MM.1S (cell line): ENCODE results near the gene DOK4.

ENCODE experiments used
- DNase-seq: peaks from one replicate; pipeline ENCODE4 v3.0.0-alpha.2; 2015
- H2AFZ ChIP-seq: fragments of 300-600 bp; sonication (generic); 2 replicates; pipeline ENCODE4 v1.6.0; 2016; ENCODE audit warnings: antibody characterized with exemption, low read length
- H3F3A ChIP-seq: fragments of 300-600 bp; sonication (generic); 2 replicates; pipeline ENCODE4 v1.6.1; 2016; ENCODE audit warnings: mild to moderate bottlenecking, antibody characterized with exemption, low read length, moderate library complexity, mixed read lengths; ENCODE audit not compliant: insufficient read depth
- H3K27ac ChIP-seq: fragments of 300-600 bp; sonication (generic); 2 replicates; pipeline ENCODE4 v1.5.1; 2016; ENCODE audit warnings: mild to moderate bottlenecking, low read length
- H3K27me3 ChIP-seq: fragments of 300-600 bp; sonication (generic); replicated peaks from 2 replicates; pipeline ENCODE4 v1.6.0; 2016; ENCODE audit warnings: low read length; ENCODE audit not compliant: insufficient read depth
- H3K36me3 ChIP-seq: fragments of 300-600 bp; sonication (generic); replicated peaks from 2 replicates; pipeline ENCODE4 v1.6.1; 2016; ENCODE audit warnings: mild to moderate bottlenecking, low read length, mixed read lengths; ENCODE audit not compliant: insufficient read depth
- H3K4me1 ChIP-seq: fragments of 300-600 bp; sonication (generic); 2 replicates; pipeline ENCODE4 v1.6.1; 2016; ENCODE audit warnings: low read length, mixed read lengths
- H3K4me2 ChIP-seq: fragments of 300-600 bp; sonication (generic); 2 replicates; pipeline ENCODE4 v1.6.0; 2016; ENCODE audit warnings: low read depth, low read length
- H3K4me3 ChIP-seq: fragments of 300-600 bp; sonication (generic); 2 replicates; pipeline ENCODE4 v1.5.1; 2016; ENCODE audit warnings: low read length, mixed read lengths
- H3K79me2 ChIP-seq: fragments of 300-600 bp; sonication (generic); 2 replicates; pipeline ENCODE4 v1.6.1; 2016; ENCODE audit warnings: mixed run types, low read length, mixed read lengths
- H3K9ac ChIP-seq: fragments of 300-600 bp; sonication (generic); 2 replicates; pipeline ENCODE4 v1.6.1; 2016; ENCODE audit warnings: low read length, mixed read lengths
- H3K9me2 ChIP-seq: fragments of 300-600 bp; sonication (generic); replicated peaks from 2 replicates; pipeline ENCODE4 v1.6.1; 2016; ENCODE audit warnings: mild to moderate bottlenecking, low read length, mixed read lengths; ENCODE audit not compliant: insufficient read depth
- H3K9me3 ChIP-seq: fragments of 300-600 bp; sonication (generic); replicated peaks from 2 replicates; pipeline ENCODE4 v1.6.1; 2016; ENCODE audit warnings: mild to moderate bottlenecking, low read length, mixed read lengths; ENCODE audit not compliant: insufficient read depth
- H4K20me1 ChIP-seq: fragments of 300-600 bp; sonication (generic); 2 replicates; pipeline ENCODE4 v1.6.1; 2016; ENCODE audit warnings: mild to moderate bottlenecking, low read length, moderate library complexity, mixed read lengths; ENCODE audit not compliant: insufficient read depth
- CTCF ChIP-seq: fragments of 300-600 bp; sonication (generic); IDR thresholded peaks from 2 replicates; pipeline ENCODE4 v1.5.1; 2016; ENCODE audit warnings: antibody characterized with exemption, low read length, mixed read lengths
- EZH2 ChIP-seq: fragments of 300-600 bp; sonication (generic); optimal IDR thresholded peaks from 2 replicates; pipeline ENCODE3; 2017; ENCODE audit warnings: low read depth, mild to moderate bottlenecking, antibody characterized with exemption, low read length, mixed read lengths
- EZH2phosphoT487 ChIP-seq: fragments of 300-600 bp; sonication (generic); IDR thresholded peaks from 2 replicates; pipeline ENCODE4 v1.6.1; 2018; ENCODE audit warnings: antibody characterized with exemption, low read length

Gene DOK4

DNA sequence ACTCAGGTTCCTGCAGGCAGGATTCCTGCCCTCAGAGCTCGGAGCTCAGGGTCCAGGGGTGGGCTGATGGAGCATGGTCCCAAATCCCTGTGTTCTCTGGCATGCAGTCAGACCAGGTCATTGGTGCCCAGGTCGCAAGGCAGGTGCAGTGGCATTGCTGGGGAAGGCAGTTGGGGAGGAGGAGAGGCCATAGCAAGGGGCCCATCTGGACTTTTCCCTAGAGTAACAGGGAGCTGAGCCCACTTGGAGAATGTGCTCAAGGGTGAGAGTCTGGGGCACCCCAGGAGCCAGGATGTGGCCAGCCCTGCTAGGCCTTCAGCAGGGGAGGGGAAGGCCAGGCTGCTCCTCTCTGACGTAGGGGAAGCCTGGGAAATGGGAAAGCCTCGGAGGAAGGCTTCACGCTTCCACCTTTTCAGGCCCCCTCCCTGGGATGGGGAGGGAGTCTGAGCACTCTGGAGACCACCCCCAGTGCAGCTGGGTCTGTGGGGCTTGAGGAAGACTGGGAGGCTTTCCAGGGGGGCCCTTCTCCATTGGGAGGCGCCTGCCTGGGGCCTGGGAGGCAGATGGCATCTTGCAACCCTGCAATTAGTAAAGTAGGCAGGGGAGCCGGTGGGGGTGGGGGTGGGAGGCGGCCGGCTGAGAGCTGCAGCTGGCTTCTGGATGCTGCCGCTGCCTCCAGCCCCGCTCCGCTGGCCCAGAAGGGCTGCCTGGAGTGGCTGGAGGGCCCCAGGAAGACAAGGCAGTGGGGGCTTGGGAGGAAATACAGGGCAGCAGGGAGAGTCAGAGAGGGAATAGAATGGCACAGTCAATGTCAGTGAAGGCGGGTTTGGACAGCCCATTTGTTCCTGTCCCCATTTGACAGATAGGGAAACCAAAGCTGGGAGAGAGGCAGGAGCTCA is 21.1 kb upstream of the DOK4 start:
- H3K9ac ChIP-seq, result no peak overlapping the region
- TF ChIP-seq EZH2phosphoT487 (no peak), EZH2 (no peak), CTCF (no peak)

DNA sequence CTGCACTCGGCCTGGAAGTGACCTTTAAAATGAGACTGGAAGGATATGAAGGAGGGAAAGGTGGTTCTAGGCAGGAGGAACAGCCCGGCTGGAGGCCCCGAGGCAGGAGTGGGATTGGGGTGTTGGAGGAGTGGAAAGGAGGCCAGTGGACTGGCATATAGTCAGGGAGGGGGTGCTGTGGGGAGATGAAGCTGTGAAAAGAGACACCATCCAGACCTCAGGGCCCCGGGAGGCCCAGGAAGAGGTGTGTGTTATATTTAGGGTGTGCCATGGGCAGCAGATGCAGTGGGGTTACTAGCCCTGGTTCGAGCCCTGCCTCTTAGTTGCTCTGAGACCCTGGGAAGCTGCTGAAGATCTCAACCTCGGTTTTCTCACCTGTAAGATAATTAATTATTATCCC is 18.9 kb upstream of the DOK4 start:
- TF ChIP-seq EZH2 (no peak), CTCF (no peak), EZH2phosphoT487 (no peak)
- Histone ChIP-seq H3K9me3 (no peaks in the 10 kb centered on the region), H3K4me3 (no peak overlapping the region), H2AFZ (no peak overlapping the region), H3F3A (no peaks in the 10 kb centered on the region), H3K9ac (no peak overlapping the region), H3K4me1 (no peaks in the 10 kb centered on the region), H3K79me2 (no peaks in the 10 kb centered on the region), H3K36me3 (no peaks in the 10 kb centered on the region), H4K20me1 (no peaks in the 10 kb centered on the region), H3K9me2 (no peaks in the 10 kb centered on the region), H3K4me2 (no peak overlapping the region), H3K27ac (no peak overlapping the region), H3K27me3 (0 out of 2 replicates have a peak, but pooled peaks cover 5% of the 10 kb centered on the region)
- DNase-seq, result no peak

More for the DNA sequence above, 21.1 kb upstream of the DOK4 start:
- H4K20me1 ChIP-seq, result no peaks in the 10 kb centered on the region
- no peaks in the 10 kb centered on the region for H3K4me1 ChIP-seq
- H3K27me3 ChIP-seq, result 0 out of 2 replicates have a peak, but pooled peaks cover 5% of the 10 kb centered on the region
- H3K4me3 ChIP-seq, result no peak overlapping the region
- H3F3A ChIP-seq, result no peaks in the 10 kb centered on the region
- no peaks in the 10 kb centered on the region for H3K9me2 ChIP-seq
- no peak overlapping the region for H3K27ac ChIP-seq
- H3K36me3 ChIP-seq, result no peaks in the 10 kb centered on the region
- no peaks in the 10 kb centered on the region for H3K79me2 ChIP-seq
- H3K9me3 ChIP-seq, result no peaks in the 10 kb centered on the region
- no peak for DNase-seq
- no peak overlapping the region for H2AFZ ChIP-seq
- no peak overlapping the region for H3K4me2 ChIP-seq

DNA sequence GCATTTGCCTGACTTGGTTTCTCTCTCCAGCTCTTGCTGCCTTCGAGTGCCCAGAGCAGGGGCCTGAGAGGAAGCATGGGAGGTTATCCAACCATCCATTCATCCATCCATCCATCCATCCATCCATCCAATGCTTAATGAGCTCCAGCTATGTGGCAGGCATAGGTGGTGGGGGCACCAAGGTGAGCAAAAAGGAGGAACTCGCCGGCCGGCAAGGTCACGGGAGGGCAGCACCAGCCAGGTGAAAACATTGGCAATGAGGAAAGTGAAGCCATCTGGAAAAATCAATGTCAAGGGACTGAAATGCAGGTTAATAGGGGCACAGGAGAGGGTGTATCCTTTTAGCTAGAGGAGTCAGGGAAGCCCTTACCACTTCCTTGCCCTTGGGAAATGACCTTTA is 18.2 kb upstream of the DOK4 start:
- Histone ChIP-seq H4K20me1 (no peaks in the 10 kb centered on the region), H3K4me1 (no peaks in the 10 kb centered on the region), H3K9me3 (no peaks in the 10 kb centered on the region), H3K9ac (no peak overlapping the region), H3K4me3 (no peak overlapping the region), H3K79me2 (no peaks in the 10 kb centered on the region), H3K27me3 (0 out of 2 replicates have a peak, but pooled peaks cover 5% of the 10 kb centered on the region), H3F3A (no peaks in the 10 kb centered on the region), H2AFZ (no peak overlapping the region), H3K27ac (no peak overlapping the region), H3K9me2 (no peaks in the 10 kb centered on the region), H3K36me3 (no peaks in the 10 kb centered on the region), H3K4me2 (no peak overlapping the region)
- DNase-seq, result no peak
- TF ChIP-seq CTCF (no peak), EZH2 (no peak), EZH2phosphoT487 (no peak)
